K562 (cell line): ENCODE results near the gene FES. TPM values are rescaled to one million over a fixed set of nuclear protein-coding genes. Genes with fewer than 3 reads are reported as not detected.

Source experiments
- CEBPB ChIP-seq: fragments of 450-650 bp; IDR thresholded peaks from 2 replicates; pipeline ENCODE4 v1.6.1; 2016; ENCODE audit warnings: missing genetic modification characterization, missing compliant biosample characterization
- CREB5 ChIP-seq: fragments of 250-450 bp; sonication (Bioruptor Pico); IDR thresholded peaks from 2 replicates; pipeline ENCODE4 v1.5.0; 2020; ENCODE audit warnings: mild to moderate bottlenecking
- E2F5 ChIP-seq: sonication (generic); formaldehyde crosslinking; IDR thresholded peaks from 2 replicates; pipeline ENCODE4 v1.8.0; 2022; ENCODE audit warnings: mild to moderate bottlenecking, missing genetic modification reagents
- FOXA1 ChIP-seq: fragments of 450-650 bp; IDR thresholded peaks from 2 replicates; pipeline ENCODE4 v1.6.1; 2016; ENCODE audit warnings: mild to moderate bottlenecking, borderline replicate concordance
- FOXK1 ChIP-seq: sonication (generic); formaldehyde crosslinking; IDR thresholded peaks from 2 replicates; pipeline ENCODE4 v1.8.0; 2022; ENCODE audit warnings: missing genetic modification reagents, mild to moderate bottlenecking, borderline replicate concordance
- HNRNPLL ChIP-seq: fragments of 200-400 bp; formaldehyde crosslinking; IDR thresholded peaks from 2 replicates; pipeline ENCODE4 v1.6.1; 2017; ENCODE audit warnings: low read length, low read depth, mild to moderate bottlenecking; ENCODE audit not compliant: poor library complexity, severe bottlenecking
- NFIC ChIP-seq: fragments of 450-650 bp; IDR thresholded peaks from 2 replicates; pipeline ENCODE4 v1.6.1; 2017; ENCODE audit warnings: mild to moderate bottlenecking, inconsistent platforms
- NONO ChIP-seq, 2 experiments: fragments of 200-400 bp in 1 of 2; fragments of 450-650 bp in 1 of 2; formaldehyde crosslinking in 1 of 2; IDR thresholded peaks; 2 replicates each; pipeline ENCODE4 v1.6.1; 2017; ENCODE audit warnings: low read depth in 2 of 2, mild to moderate bottlenecking in 2 of 2, moderate library complexity in 2 of 2, low read length in 1 of 2
- RAD21 ChIP-seq, 2 experiments: fragments of 250-450 bp in 1 of 2; fragments of 450-650 bp in 1 of 2; sonication (Bioruptor Pico) in 1 of 2; formaldehyde crosslinking in 1 of 2; IDR thresholded peaks in 1 of 2; conservative IDR thresholded peaks in 1 of 2; 2 replicates each; pipeline versions ENCODE4 v1.4.0 to v1.8.0; 2020 to 2022; ENCODE audit warnings: mild to moderate bottlenecking in 2 of 2, moderate library complexity in 1 of 2
- STAT6 ChIP-seq: sonication (generic); formaldehyde crosslinking; IDR thresholded peaks from 2 replicates; pipeline ENCODE4 v1.8.1; 2023; ENCODE audit warnings: mild to moderate bottlenecking, missing genetic modification reagents
- SUPT5H ChIP-seq: fragments of 450-650 bp; IDR thresholded peaks from 2 replicates; pipeline ENCODE4 v1.6.1; 2016
- TRIM28 ChIP-seq: fragments of 450-650 bp; IDR thresholded peaks from 2 replicates; pipeline ENCODE4 v1.6.1; 2017
- TSC22D4 ChIP-seq: fragments of 450-650 bp; IDR thresholded peaks from 2 replicates; pipeline ENCODE4 v1.6.1; 2016; ENCODE audit warnings: missing genetic modification characterization, missing biosample characterization, control low read depth
- XRCC3 ChIP-seq: fragments of 450-650 bp; IDR thresholded peaks from 2 replicates; pipeline ENCODE4 v1.6.1; 2017; ENCODE audit warnings: mild to moderate bottlenecking, moderate library complexity
- XRCC5 ChIP-seq: fragments of 200-400 bp; formaldehyde crosslinking; IDR thresholded peaks from 2 replicates; pipeline ENCODE4 v1.6.1; 2017; ENCODE audit warnings: low read depth, mild to moderate bottlenecking, low read length
- ZBTB8A ChIP-seq: fragments of 450-650 bp; IDR thresholded peaks from 2 replicates; pipeline ENCODE4 v1.6.1; 2018; ENCODE audit warnings: mild to moderate bottlenecking, moderate library complexity; ENCODE audit not compliant: partially characterized antibody
- ZBTB9 ChIP-seq: fragments of 450-650 bp; formaldehyde crosslinking; IDR thresholded peaks from 2 replicates; pipeline ENCODE4 v1.4.0; 2020; ENCODE audit warnings: mild to moderate bottlenecking, moderate library complexity
- ZC3H11A ChIP-seq: IDR thresholded peaks from 2 replicates; pipeline ENCODE4 v1.6.1; 2012; ENCODE audit warnings: low read depth, low read length, improper control_type of control experiment
- polyA plus RNA-seq, 8 experiments: library from polyadenylated mRNA; depleted of rRNA in 4 of 8; stranded (reverse) in 5 of 8; unstranded in 3 of 8; fragments of >200 nt; fragmentation: Nextera tagmentation in 2 of 8; fragmentation: Illumina TruSeq in 1 of 8; extraction: Ambion mirVana in 2 of 8; extraction: Trizol in 1 of 8; gene quantifications; 2 replicates each; pipeline versions ENCODE4 v1.2.1 to v1.2.3, GENCODE V29; 2011 to 2014; ENCODE audit warnings: inconsistent platforms in 1 of 8, missing spikeins in 1 of 8
- total RNA-seq, 7 experiments: library from RNA; depleted of rRNA in 6 of 7; stranded (reverse); fragments of >200 nt in 6 of 7; fragmentation: Illumina TruSeq in 2 of 7; extraction: Trizol in 2 of 7; gene quantifications; 2 replicates each; pipeline versions ENCODE4 v1.2.1 to v1.2.3, GENCODE V29; 2011 to 2021; ENCODE audit warnings: low replicate concordance in 1 of 7
- TF ChIP-seq, protein P1 (sequence below): sonication (generic); formaldehyde crosslinking; IDR thresholded peaks from 2 replicates; pipeline ENCODE4 v1.8.0; 2022; ENCODE audit warnings: mild to moderate bottlenecking, missing genetic modification reagents, borderline replicate concordance

The FES gene
- total and polyA plus RNA-seq, 9 of the 15 experiments (the other 6 are each of a cell fraction or from before 2014, with no cell fraction given): 0.38 to 2.6 (median 0.82) TPM

DNA sequence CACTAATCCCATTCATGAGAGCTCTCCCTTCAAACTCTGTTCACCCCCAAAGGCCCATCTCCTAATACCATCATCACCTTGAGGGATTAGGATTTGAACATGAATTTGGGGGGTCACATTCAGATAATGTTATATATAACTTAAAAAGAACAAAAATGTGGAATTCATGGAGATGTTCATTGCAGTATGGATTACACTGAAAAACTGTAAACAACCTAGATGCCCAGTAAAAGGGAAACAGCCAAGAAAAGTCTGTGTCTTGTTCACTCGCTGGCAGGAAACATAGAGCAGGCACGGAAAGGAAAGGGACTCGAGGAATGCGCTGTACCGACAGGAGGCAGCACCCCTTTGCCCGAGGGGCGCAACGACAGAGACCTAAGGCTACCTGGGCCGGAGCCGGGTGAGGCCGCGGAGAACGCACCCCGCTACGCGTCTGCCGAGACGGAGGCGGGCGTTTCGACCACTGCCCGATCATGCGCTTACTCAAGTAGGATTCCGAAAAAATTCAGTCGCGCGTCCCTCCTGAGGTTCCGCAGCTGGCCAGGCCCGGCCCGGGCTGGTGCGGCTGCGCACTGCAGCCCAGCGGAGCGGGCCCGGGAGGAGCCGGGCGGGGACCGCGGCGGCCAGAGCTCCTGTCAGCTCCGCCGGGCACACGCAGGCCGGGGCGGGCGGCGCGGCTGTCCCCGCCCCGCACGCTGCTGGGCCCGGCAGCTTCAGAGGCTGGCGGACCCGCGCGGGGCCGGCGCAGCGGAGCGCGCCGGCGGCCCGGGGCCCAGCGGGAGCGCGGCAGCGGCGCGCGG, 17.9 kb downstream of the FES start (continued):
- TF ChIP-seq NFIC (no peak), E2F5 (CRISPR knock-in tag) (no peak), TSC22D4 (tag) (no peak), SUPT5H (peak; percentile 69), FOXA1 (no peak), TRIM28 (0 out of 2 replicates have a peak, but pooled peaks have one; percentile 34), RAD21 (CRISPR knock-in tag; conservative IDR thresholded peaks at IDR 0.05 in 1 of 2, IDR thresholded peaks at IDR 0.05 in 1 of 2) (peak in 1 of 2 experiments; percentile 45), STAT6 (CRISPR knock-in tag) (peak; percentile 32; the same call in 1 of the 2 replicates), XRCC5 (no peak), CEBPB (tag) (no peak), ZBTB9 (CRISPR knock-in tag) (no peak), ZC3H11A (no peak), XRCC3 (no peak), NONO (IDR thresholded peaks at IDR 0.05; ENCODE audit: low read depth in 2 of 2, low read length in 1 of 2) (no peak), ZBTB8A (no peak), CREB5 (0 out of 2 replicates have a peak, but pooled peaks have one; percentile 11), FOXK1 (CRISPR knock-in tag) (no peak), HNRNPLL (peak; percentile 64)
- TF ChIP-seq, protein P1, sequence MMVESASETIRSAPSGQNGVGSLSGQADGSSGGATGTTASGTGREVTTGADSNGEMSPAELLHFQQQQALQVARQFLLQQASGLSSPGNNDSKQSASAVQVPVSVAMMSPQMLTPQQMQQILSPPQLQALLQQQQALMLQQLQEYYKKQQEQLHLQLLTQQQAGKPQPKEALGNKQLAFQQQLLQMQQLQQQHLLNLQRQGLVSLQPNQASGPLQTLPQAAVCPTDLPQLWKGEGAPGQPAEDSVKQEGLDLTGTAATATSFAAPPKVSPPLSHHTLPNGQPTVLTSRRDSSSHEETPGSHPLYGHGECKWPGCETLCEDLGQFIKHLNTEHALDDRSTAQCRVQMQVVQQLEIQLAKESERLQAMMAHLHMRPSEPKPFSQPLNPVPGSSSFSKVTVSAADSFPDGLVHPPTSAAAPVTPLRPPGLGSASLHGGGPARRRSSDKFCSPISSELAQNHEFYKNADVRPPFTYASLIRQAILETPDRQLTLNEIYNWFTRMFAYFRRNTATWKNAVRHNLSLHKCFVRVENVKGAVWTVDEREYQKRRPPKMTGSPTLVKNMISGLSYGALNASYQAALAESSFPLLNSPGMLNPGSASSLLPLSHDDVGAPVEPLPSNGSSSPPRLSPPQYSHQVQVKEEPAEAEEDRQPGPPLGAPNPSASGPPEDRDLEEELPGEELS (CRISPR knock-in tag): peak; percentile 21; the same call in 1 of the 2 replicates
